Tongue (tissue), 2 donors: Measurements from ENCODE around the gene TMEM239. TPM values are rescaled to one million over a fixed set of nuclear protein-coding genes. Genes with fewer than 3 reads are reported as not detected.
"Not testable (repeated sequence)": the region's sequence is repeated elsewhere in the genome, so short reads cannot be mapped to it uniquely, and the experiment has no call there.

Experiments
- DNase-seq: peaks from one replicate; pipeline ENCODE4 v3.0.0-alpha.2; 2015
- total RNA-seq: library from RNA; depleted of rRNA; stranded (reverse); fragments of >200 nt; gene quantifications from one replicate; pipeline ENCODE4 v1.2.3, GENCODE V29; 2014

The TMEM239 gene
- not detected for total RNA-seq

GRCh38 chr20:2816030-2816582, at the start of gene TMEM239:
TMEM239 (plus strand) TSS chr20:2816364; CDS start chr20:2816555, 191 bp downstream.
- DNase-seq, result no peak

DNA sequence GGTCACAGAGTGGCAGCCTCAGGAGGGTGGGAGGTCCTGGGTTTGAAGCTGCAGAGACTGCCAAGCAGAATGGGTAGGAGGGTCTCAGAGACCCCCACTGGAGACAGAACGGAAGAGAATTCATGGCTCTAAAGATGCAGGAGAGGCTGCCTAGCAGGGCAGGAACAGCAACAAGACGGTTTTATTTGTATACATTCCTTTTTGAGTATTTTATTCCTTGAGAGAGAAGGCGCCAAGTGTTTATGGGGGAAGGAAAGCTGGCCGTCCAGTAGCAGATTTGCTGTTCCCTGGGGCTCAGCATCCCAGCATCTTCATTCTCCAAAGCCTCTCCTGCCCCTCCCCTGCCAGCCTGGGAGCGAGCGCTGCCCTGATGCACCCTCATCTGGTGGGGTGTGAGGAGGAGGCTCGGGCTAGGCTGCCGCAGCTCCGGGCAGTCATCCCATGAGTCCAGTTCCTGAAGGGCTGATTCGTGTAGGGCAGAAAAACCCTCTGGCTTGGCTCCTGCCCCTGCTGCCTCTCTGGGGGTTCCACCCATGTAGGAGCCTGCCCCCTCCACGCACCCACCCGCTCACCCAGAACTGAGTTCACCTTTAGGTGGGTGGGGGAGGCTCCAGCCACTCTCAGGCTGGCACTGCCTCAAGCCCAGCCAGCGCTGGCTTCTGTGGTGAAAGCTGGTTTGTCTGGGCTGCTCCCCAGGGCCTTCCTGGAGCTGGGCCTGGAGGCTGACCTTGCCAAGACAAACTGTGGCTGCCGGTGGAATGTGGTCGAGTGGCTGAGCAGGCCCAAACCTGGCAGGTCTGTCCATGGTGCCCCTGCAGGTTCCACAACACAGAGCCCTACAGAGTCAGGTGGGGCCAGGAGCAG, 48.2 kb upstream of the TMEM239 start:
- peak; percentile 43 for DNase-seq

DNA sequence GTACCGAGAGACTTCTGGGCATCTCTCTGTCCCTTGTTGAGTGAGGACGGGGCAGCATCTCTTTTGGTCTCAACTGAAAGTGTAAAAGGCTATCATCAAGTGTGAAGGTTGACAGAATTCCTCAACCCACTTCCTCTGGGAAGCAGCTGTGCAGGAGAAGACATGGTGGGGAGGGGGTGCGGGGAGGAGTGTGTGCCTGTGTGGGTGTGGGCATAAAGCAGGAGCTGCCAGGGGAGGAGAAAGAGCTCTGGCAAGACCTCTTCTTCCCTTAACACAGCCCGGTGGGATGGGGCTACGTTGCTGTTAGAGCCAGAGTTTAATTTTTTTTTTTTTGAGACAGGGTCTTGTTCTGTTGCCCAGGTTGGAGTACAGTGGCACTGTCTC, 47.5 kb upstream of the TMEM239 start:
- DNase-seq, result no peak

DNA sequence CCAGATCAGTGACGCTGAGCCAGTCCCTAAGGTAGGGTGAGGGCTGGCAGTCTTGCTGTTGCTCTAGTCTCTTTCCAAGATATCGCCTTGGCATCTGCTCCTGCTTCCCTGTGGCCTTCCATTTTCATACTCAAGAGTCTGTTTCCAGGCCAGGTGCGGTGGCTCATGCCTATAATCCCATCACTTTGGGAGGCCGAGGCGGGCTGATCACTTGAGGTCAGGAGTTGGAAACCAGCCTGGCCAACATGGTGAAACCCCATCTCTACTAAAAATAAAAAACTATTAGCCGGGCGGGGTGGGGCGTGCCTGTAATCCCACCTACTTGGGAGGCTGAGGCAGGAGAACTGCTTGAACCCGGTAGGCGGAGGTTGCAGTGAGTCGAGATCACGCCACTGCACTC, 46.1 kb upstream of the TMEM239 start:
- DNase-seq, result not testable (repeated sequence)

DNA sequence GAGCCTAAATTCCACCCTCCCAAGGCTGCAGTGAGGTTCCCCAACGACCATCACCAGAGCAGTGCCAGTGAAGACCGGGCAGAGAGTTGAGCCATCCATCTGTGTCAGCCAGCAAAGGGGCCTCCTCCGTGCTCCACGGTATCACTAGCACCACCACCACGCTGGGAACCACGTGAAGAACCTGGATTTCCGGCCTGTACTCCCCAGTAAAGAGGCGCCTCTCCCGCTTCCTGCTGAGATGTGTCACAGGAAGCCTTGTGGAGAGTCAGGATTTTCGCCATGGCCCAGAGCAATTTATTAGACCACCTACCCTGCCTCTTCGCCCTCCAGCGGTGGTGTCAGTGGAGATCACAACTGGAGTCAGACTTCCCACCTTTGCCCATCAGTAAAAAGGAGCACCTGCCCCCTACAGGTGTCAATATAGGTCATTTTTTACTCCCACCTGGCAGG, 44.5 kb upstream of the TMEM239 start:
- DNase-seq, result no peak

- DNase-seq, result no peak
Observed at GRCh38 chr20:2773812-2774211, 42.4 kb upstream of the TMEM239 start.

DNA sequence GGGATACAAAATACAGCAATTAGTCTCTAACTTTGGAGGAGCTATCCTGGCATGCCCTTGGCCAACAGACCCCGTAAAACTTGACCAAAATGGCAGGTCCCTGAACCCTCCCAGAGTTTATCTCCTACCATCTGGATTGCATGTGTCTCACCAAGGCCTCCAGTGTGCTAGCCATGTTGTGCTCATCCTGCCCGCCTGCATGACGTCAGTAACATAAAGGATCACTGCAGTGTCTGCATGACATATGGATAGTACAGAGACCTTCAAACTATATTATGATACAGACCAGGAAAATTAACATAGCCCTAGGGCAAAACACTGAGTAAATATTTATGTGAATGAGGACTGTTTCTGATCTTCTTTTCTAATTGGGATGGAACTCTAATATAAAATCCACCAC, 41.0 kb upstream of the TMEM239 start:
- DNase-seq, result no peak

DNA sequence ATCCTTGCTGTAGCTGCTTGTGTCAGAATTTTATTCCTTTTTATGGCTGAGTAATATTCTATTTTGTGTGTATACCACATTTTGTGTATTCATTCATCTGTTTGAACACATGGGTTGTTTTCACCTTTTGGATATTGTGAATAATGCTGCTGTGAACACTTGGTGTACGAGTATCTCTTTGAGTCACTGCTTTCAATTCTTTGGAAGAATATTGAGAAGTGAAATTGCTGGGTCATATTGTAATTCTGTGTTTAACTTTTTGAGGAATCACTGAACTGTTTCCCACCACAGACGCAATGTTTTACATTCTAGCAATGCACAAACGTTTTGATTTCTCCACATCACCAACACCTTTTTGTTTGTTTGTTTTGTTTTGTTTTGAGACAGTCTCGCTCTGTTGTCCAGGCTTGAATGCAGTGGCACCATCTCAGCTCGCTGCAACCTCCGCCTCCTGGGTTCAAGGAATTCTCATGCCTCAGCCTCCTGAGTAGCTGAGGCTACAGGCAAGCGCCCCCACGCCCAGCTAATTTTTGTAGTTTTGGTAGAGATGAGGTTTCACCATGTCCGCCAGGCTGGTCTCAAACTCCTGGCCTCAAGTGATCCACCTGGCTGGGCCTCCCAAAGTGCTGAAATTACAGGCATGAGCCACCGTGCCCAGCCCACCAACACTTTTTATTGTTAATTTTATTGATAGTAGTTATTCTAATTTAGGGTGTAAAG, 37.4 kb upstream of the TMEM239 start:
- no peak for DNase-seq

DNA sequence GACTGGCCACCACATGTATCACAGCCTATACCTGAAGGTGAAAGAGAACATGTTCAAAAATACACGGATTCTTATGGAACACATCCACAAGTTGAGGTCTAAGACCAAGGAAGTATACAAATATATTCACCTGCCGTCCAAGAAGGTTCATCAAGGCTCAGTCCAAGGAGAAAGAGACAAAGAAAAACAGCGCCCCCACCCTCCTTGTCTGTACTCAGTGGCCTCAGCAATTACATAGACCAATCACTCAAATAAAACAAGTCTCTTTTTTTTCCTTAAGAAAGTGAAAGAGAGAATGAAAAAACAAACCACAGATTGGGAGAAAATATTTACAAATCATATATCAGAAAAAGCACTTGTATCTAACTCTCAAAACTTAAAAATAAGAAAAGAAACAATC, 35.2 kb upstream of the TMEM239 start:
- no peak for DNase-seq

GRCh38 chr20:2783908-2784566, 32.1 kb upstream of the TMEM239 start:
- DNase-seq, result no peak

- no peak for DNase-seq
Observed at GRCh38 chr20:2793471-2793870, 22.7 kb upstream of the TMEM239 start.

GRCh38 chr20:2794202-2794748, 21.9 kb upstream of the TMEM239 start:
- DNase-seq, result no peak

DNA sequence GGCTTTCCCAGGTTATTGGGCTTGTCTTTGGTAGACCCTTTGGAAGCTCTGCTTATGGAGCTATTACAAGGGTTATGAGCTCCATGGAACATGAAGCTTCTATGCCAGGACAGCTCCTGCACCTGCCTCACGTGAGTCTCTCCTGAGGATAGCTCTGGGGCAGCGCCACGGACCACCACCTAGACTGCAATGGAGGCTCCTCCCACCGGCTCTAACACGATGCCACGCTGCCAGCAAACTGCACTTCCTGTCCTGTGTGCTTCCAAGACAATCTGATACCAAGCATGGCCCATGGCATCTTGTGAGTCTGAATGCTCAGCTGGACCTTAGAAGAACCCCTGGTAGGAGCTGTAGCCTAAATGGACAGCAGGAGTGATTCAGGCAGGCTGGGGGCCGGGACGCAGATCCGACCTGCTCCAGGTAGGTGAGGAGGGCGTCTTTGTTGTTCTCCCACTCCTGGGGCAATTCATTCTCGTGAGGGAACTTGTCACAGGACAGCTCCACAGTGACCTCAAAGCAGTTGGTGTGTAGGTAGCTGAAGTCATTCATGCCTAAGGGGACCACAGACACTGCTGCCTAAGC, 21.2 kb upstream of the TMEM239 start:
- DNase-seq, result no peak

DNA sequence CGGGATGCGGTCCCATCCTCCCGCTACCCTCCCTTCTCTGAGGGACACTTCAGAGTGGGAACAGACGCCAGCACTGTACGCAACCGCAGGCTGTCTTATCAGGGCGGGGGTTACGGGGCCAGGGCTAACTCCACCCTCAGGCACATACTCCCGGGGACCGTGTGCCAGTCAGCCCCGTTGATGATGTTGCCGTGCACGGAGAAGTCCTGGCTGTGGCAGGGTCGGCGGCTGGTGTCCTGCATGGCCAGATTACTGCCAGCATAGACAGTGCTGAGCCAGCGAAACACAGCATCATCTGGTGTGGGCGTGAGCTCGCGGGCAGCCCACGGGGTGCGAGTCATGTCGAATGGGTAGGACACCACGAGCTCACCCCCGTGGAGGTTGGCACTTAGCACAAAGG, 20.7 kb upstream of the TMEM239 start:
- no peak for DNase-seq

DNA sequence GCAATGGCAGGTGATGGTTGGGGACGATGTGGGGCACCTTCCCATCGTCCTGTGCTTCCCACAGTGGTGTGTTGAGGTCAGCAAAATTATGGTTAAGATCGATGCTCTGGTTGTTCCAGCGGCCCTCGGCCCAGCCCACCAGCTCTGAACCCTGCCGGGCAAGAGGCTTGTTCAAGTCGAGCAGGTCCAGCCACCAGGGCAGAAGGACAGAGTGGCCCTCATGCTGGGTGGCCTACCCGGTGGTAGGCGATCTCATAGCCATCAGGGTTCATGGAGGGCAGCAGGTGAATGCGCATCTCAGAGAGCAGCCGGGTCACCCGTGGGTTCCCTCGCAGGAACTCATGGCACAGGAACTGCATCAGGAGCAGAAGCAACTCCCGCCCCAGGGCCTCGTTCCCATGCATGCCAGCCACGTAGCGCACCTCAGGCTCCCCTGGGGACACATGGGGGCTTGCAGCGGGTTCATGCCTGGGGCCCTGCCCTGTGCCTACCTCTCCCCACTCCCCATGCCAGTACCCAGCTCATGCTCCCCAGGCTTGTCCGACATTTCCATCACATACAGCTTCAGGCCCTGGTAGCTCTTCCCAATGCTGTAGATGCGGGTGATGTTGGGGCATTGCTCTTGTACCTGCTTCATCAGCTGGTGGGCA, 20.0 kb upstream of the TMEM239 start:
- DNase-seq, result no peak

GRCh38 chr20:2797136-2797983, 18.8 kb upstream of the TMEM239 start:
- no peak for DNase-seq

GRCh38 chr20:2798095-2798805, 17.9 kb upstream of the TMEM239 start:
- no peak for DNase-seq

DNA sequence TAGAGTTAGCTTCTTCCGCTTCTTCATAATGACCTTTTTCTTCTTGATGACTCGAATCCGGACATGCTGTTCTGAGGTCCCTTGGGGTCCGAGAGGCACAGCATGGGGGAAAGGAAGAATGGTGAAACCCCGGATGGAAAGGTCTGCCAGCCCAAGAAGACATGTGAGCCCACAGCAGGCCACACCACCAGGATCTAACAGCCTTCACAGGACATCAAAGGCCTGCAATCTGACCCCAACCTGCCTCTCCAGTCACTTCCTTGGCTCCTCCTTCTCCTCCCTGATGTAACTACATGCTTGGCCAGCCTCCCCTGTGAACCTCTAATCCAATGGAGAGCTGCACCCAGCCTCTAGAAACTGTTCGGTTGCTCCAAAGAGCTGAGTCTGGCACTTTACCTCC, 17.4 kb upstream of the TMEM239 start:
- DNase-seq, result peak; percentile 12

DNA sequence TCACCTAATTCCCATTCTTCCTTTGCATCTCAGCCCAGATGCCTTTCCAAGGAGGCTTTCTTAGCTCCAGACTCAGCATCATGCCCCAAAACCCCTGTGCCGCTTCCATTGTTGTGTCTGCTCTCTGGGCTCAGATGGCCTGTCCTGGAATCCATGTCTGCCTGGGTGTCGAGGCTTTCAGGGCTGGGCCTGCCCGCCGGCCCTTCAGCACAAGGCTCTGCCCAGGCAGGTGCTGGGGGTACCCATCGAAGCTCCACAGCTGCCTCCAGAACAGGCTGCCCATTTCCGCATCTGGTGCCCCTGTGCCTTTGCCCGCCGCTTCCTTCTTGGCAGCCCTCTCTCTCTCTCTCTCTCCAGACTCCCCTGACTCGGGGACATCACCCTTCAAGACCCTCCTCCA, 16.9 kb upstream of the TMEM239 start:
- DNase-seq, result no peak
